Measurements from ENCODE around the gene GNA12.

GNA12 gene

DNA sequence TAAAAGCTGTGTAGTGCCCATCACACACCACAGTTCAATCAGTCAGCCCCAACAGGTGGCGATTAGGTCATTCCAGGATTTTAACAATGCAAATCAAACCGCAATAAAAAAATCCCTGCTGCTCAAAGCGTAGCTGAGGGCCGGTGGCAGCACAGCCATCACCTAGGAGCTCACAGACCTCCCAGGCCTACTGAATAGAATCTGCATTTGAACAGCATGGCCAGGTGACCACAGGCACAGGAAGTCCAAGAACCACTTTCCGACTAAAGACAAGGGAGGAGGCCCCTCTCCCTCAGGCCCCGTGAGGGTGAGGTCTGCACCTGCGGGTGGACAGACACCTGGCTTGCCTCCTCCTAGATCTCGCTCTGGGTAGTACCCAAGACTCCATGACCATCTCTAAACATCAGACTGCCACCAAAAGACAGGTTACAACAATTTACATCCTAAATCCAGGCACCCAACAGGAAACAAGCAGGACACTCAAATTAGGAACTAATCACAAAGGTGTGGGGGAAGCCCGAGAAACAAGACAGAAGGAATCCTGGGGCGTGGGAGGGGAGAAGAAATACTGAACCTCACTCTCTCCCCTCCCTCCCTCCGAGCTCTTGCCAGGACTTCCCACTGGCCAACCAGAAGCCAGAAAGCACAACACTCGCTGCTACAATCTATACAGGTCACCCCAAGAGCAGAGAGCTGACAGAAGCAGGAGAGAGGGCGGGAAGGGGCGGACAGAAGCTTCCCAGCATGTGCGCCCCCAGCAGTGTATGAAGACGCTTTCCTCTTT is 19.2 kb downstream of the GNA12 start:
- TF ChIP-seq, protein P1, sequence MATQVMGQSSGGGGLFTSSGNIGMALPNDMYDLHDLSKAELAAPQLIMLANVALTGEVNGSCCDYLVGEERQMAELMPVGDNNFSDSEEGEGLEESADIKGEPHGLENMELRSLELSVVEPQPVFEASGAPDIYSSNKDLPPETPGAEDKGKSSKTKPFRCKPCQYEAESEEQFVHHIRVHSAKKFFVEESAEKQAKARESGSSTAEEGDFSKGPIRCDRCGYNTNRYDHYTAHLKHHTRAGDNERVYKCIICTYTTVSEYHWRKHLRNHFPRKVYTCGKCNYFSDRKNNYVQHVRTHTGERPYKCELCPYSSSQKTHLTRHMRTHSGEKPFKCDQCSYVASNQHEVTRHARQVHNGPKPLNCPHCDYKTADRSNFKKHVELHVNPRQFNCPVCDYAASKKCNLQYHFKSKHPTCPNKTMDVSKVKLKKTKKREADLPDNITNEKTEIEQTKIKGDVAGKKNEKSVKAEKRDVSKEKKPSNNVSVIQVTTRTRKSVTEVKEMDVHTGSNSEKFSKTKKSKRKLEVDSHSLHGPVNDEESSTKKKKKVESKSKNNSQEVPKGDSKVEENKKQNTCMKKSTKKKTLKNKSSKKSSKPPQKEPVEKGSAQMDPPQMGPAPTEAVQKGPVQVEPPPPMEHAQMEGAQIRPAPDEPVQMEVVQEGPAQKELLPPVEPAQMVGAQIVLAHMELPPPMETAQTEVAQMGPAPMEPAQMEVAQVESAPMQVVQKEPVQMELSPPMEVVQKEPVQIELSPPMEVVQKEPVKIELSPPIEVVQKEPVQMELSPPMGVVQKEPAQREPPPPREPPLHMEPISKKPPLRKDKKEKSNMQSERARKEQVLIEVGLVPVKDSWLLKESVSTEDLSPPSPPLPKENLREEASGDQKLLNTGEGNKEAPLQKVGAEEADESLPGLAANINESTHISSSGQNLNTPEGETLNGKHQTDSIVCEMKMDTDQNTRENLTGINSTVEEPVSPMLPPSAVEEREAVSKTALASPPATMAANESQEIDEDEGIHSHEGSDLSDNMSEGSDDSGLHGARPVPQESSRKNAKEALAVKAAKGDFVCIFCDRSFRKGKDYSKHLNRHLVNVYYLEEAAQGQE (IDR thresholded peaks at IDR 0.05; ENCODE audit: insufficient replicate concordance, low read depth): no peak
- TF ChIP-seq GABPA (IDR thresholded peaks at IDR 0.05; ENCODE audit: low read depth): no peak
- H3K27ac ChIP-seq (replicated peaks): no peak overlapping the region
- H3K27me3 ChIP-seq (ENCODE audit: insufficient read depth, poor library complexity, severe bottlenecking): no peaks in the 10 kb centered on the region
- H3K4me3 ChIP-seq (replicated peaks; ENCODE audit: insufficient read depth, low read length): no peak overlapping the region
- DNase-seq (ENCODE audit: low read depth in 1 of 2, low spot score in 1 of 2): no peak

DNA sequence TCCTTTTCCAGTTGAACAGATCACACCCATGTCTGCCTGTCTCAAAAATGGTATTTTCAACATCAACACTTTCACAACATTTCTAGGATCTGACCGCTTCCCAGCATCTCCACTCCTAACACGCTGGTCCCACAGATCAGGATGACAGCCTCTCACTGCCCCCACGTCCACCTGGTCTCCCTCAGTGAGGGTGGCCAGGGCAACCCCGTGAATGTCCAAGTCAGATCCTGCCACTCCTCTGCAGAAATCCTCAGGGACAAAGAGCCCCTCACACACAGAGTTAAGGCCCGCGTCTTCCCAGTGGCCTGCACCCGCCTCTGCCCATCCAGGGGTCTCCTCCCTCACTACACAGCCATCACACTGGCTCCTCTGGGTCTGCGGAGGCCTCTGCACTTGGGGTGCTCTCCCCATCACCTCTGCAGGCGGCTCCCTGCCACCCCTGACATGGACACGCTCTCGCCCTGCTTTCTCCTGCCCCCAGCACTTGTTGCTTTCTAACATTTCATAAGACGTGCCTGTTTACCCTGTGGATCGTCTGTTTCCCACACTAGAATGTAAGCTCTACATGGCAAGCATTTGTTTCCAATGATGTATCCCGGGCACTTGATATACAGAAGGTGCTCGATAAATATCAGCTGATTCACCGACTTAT is 20.0 kb downstream of the GNA12 start:
- TF ChIP-seq, protein P1 (IDR thresholded peaks at IDR 0.05; ENCODE audit: insufficient replicate concordance, low read depth): no peak
- TF ChIP-seq SPI1 (IDR thresholded peaks at IDR 0.05; ENCODE audit: borderline replicate concordance, low read depth) (no peak), GABPA (IDR thresholded peaks at IDR 0.05; ENCODE audit: low read depth) (no peak), POLR2AphosphoS5 (IDR thresholded peaks at IDR 0.05; ENCODE audit: low read depth) (no peak)
- TF ChIP-seq, protein P2, sequence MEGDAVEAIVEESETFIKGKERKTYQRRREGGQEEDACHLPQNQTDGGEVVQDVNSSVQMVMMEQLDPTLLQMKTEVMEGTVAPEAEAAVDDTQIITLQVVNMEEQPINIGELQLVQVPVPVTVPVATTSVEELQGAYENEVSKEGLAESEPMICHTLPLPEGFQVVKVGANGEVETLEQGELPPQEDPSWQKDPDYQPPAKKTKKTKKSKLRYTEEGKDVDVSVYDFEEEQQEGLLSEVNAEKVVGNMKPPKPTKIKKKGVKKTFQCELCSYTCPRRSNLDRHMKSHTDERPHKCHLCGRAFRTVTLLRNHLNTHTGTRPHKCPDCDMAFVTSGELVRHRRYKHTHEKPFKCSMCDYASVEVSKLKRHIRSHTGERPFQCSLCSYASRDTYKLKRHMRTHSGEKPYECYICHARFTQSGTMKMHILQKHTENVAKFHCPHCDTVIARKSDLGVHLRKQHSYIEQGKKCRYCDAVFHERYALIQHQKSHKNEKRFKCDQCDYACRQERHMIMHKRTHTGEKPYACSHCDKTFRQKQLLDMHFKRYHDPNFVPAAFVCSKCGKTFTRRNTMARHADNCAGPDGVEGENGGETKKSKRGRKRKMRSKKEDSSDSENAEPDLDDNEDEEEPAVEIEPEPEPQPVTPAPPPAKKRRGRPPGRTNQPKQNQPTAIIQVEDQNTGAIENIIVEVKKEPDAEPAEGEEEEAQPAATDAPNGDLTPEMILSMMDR (IDR thresholded peaks at IDR 0.05; ENCODE audit: insufficient read depth, low read length): no peak
- Histone ChIP-seq H3K27me3 (ENCODE audit: insufficient read depth, poor library complexity, severe bottlenecking) (no peaks in the 10 kb centered on the region), H3K27ac (replicated peaks) (no peak overlapping the region), H3K4me3 (replicated peaks; ENCODE audit: insufficient read depth, low read length) (no peak overlapping the region)
- no peak for DNase-seq (ENCODE audit: low read depth in 1 of 2, low spot score in 1 of 2)

DNA sequence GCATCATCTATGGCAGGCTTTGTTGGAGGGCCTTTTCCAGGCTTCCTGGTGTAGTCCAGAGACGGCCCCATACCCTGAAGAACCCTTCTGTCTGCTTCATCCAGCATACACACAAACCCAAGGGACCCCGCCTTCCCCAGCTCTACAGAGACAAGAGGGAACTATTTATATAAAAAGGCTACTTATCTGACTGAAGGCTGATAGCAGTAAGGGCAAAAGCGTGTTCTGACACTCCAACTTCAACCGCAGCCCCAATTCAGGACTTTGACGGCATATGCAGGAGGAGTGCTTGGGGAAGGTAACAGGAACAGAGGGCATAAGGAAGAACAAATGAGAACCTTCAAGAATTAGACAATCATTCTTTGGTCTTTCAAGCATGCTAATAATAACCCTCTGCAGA is 21.0 kb downstream of the GNA12 start:
- Histone ChIP-seq H3K4me3 (replicated peaks; ENCODE audit: insufficient read depth, low read length) (no peak overlapping the region), H3K27ac (replicated peaks) (no peak overlapping the region), H3K27me3 (ENCODE audit: insufficient read depth, poor library complexity, severe bottlenecking) (no peaks in the 10 kb centered on the region)
- no peak for DNase-seq (ENCODE audit: low read depth in 1 of 2, low spot score in 1 of 2)
- TF ChIP-seq, protein P1 (IDR thresholded peaks at IDR 0.05; ENCODE audit: insufficient replicate concordance, low read depth): no peak
- TF ChIP-seq POLR2AphosphoS5 (IDR thresholded peaks at IDR 0.05; ENCODE audit: low read depth) (no peak), GABPA (IDR thresholded peaks at IDR 0.05; ENCODE audit: low read depth) (no peak), SPI1 (IDR thresholded peaks at IDR 0.05; ENCODE audit: borderline replicate concordance, low read depth) (no peak)
- TF ChIP-seq, protein P2 (IDR thresholded peaks at IDR 0.05; ENCODE audit: insufficient read depth, low read length): no peak

Data from HL-60 (cell line).